ENCODE data around the gene LAX1. TPM values are rescaled to one million over a fixed set of nuclear protein-coding genes. Genes with fewer than 3 reads are reported as not detected.
"Not testable (repeated sequence)": the region's sequence is repeated elsewhere in the genome, so short reads cannot be mapped to it uniquely, and the experiment has no call there.

LAX1 gene
- total RNA-seq, 2 experiments from 2014 or later: 22.7 to 23.2 TPM

DNA sequence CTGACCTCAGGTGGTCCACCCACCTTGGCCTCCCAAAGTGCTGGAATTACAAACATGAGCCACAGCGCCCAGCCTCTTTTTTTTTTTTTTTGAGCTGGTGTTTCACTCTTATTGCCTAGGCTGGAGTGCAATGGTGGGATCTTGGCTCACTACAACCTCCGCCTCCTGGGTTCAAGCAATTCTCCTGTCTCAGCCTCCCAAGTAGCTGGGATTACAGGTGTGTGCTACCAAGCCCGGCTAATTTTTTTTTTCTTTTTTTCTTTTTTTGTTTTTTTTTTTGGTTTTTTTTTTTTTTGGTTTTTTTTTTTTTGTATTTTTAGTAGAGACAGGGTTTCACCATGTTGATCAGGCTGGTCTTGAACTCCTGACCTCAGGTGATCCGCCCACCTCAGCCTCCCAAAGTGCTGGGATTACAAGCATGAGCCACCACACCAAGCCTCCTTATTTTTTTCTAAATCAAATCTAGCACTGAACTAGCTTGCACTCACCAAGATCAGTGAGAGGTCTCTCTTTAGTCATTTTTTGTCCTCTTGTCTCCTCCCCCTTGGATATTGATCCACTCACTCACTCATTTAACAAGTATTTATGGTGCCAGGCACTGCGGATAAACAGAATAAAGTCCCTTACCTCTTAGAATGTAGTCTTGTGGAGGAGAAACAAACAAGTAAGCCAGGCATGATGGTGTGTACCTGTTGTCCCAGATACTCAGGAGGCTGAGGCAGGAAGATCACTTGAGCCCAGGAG, 13.2 kb upstream of the LAX1 start:
- H3K9me3 Mint-ChIP-seq; DNase-seq; H3K36me3 Mint-ChIP-seq (ENCODE audit: low read depth); H3K27me3 Mint-ChIP-seq; H3K4me3 Mint-ChIP-seq; H3K27ac Mint-ChIP-seq; CTCF ChIA-PET: not testable (repeated sequence)
- POLR2A ChIA-PET: interaction anchor here (2.1 kb wide), 1 partner anchor 13 kb away, joined by 10 read pairs; the partner anchor contains the start of gene LAX1
- H3K4me1 Mint-ChIP-seq: peaks cover 26% of the 10 kb centered on the region

DNA sequence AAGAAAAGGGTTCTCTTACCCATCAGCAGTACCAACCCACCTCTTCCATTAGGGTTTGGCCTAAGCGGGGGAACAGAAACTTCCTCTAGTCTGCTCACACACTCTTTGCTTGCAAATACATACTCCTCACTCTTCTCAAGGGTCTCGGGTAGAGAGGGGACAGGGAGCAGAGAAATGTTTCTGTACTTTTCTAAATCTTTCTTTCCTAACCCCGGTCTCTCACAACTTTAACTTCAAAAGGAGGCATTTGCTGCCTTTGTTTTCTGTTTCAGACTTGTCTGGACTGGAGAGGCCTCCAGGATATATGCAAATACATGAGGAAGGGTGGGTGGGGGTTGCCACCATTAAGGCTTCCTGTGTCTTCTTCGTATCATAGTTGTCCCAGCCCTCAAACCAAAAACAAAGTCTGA, 10.5 kb upstream of the LAX1 start:
- CTCF ChIA-PET: no interaction called here
- DNase-seq: no peak
- POLR2A ChIA-PET: interaction anchor here (4.0 kb wide), 1 partner anchor 10 kb away, joined by 30 read pairs; the partner anchor contains the start of gene LAX1
- no peaks in the 10 kb centered on the region for H3K36me3 Mint-ChIP-seq (ENCODE audit: low read depth)
- no peak overlapping the region for H3K4me3 Mint-ChIP-seq
- H3K27me3 Mint-ChIP-seq: no peaks in the 10 kb centered on the region
- no peaks in the 10 kb centered on the region for H3K9me3 Mint-ChIP-seq
- peaks cover 28% of the 10 kb centered on the region for H3K4me1 Mint-ChIP-seq
- H3K27ac Mint-ChIP-seq: peak overlapping the region; percentile 70

DNA sequence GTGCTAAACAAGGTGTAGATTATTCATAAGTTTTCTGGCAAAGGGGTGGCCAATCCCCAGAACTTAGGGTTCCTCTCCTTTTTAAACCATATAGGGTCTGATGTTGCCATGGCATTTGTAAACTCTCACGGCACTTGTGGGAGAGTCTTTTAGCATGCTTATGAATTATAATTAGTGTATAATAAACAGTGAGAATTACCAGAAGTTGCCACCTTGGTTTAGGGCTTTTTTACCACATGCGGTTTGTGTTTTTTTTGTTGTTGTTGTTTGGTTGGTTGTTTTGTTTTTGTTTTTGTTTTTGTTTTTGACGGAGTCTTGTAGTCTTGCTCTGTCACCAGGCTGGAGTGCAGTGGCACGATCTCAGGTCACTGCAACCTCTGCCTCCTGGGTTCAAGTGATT, 8.9 kb upstream of the LAX1 start:
- ChIA-PET POLR2A (interaction anchor here (4.0 kb wide), 1 partner anchor 9 kb away, joined by 30 read pairs; the partner anchor contains the start of gene LAX1), CTCF (interaction anchor here (1.2 kb wide), 1 partner anchor 10 kb away, joined by 4 read pairs; no protein-coding TSS in a partner anchor)
- Mint-ChIP-seq H3K9me3 (no peaks in the 10 kb centered on the region), H3K27me3 (no peaks in the 10 kb centered on the region), H3K36me3 (ENCODE audit: low read depth) (no peaks in the 10 kb centered on the region), H3K4me1 (peaks cover 28% of the 10 kb centered on the region), H3K27ac (no peak overlapping the region), H3K4me3 (no peak overlapping the region)
- no peak for DNase-seq

DNA sequence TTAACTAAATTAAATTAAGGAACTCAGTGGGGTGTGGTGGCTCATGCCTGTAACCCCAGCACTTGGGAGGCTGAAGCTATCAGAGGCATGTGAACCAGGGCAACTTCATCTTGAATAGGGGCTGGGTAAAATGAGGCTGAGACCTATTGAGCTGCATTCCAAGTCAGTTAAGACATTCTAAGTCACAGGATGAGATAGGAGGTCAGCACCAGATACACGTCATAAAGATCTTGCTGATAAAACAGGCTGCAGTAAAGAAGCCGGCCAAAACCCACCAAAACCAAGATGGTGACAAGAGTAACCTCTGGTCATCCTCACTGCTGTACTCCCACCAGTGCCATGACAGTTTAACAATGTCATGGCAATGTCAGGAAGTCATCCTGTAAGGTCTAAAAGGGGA, 6.2 kb upstream of the LAX1 start:
- POLR2A ChIA-PET: interaction anchor here (1.1 kb wide), 1 partner anchor 11 kb away, joined by 4 read pairs; no protein-coding TSS in a partner anchor
- H3K4me3 Mint-ChIP-seq; CTCF ChIA-PET; H3K27me3 Mint-ChIP-seq; H3K9me3 Mint-ChIP-seq; H3K36me3 Mint-ChIP-seq (ENCODE audit: low read depth); H3K27ac Mint-ChIP-seq; DNase-seq: not testable (repeated sequence)
- peaks cover 36% of the 10 kb centered on the region for H3K4me1 Mint-ChIP-seq

DNA sequence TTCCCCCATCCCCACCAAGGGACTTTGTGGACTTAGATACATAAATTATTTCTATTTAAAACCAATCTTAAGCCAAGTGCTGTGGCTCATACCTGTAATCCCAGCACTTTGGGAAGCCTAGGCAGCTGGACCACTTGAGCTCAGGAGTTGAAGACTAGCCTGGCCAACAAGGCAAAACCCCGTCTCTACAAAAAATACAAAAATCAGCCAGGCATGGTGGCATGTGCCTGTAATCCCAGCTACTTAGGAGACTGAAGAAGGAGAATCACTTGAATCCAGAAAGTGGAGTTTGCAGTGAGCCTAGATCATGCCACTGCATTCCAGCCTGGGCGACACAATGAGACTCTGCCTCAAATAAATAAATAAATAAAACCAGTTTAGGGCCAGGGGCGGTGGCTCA, 4.5 kb upstream of the LAX1 start:
- DNase-seq: no peak
- H3K36me3 Mint-ChIP-seq (ENCODE audit: low read depth): peaks cover 4% of the 10 kb centered on the region
- POLR2A ChIA-PET: no interaction called here
- CTCF ChIA-PET: no interaction called here
- H3K27me3 Mint-ChIP-seq: no peaks in the 10 kb centered on the region
- no peak overlapping the region for H3K27ac Mint-ChIP-seq
- H3K4me1 Mint-ChIP-seq: peaks cover 38% of the 10 kb centered on the region
- H3K9me3 Mint-ChIP-seq: no peaks in the 10 kb centered on the region
- H3K4me3 Mint-ChIP-seq: no peak overlapping the region

DNA sequence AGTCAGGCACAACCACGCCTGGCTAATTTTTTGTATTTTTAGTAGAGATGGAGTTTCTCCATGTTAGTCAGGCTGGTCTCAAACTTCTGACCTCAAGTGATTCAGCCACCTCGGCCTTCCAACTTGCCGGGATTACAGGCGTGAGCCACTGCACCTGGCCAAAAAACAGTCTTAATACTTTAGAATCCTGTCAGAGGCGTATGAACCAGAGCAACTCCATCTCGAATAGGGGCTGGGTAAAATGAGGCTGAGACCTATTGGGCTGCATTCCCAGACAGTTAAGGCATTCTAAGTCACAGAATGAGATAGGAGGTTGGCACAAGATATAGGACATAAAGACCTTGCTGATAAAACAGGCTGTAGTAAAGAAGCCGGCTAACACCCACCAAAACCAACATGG, 3.0 kb upstream of the LAX1 start:
- POLR2A ChIA-PET, H3K27ac Mint-ChIP-seq, DNase-seq, CTCF ChIA-PET, H3K4me3 Mint-ChIP-seq, H3K27me3 Mint-ChIP-seq, H3K9me3 Mint-ChIP-seq: not testable (repeated sequence)
- Mint-ChIP-seq H3K4me1 (peaks cover 35% of the 10 kb centered on the region), H3K36me3 (ENCODE audit: low read depth) (peaks cover 12% of the 10 kb centered on the region)

DNA sequence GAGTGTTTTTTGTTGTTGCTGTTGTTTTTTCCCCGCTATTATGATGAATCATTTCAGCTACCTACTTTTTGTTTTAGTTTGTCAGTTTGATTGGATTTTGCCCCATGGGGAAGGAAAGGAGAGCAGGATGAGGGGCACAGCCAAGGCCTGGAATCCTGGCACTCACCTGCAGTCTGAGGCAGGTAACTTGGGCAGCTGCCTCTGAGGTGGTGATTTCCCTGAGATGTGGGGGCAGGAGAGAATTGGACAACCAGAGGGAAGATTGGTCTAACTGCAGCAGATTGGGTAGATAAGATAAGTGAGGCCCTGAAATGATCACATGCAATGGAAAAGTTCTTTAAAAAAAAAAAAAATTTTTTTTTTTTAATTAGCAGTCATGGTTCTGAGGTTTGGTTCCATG, 1.5 kb upstream of the LAX1 start:
- Mint-ChIP-seq H3K4me3 (no peak overlapping the region), H3K36me3 (ENCODE audit: low read depth) (peaks cover 17% of the 10 kb centered on the region), H3K4me1 (peaks cover 47% of the 10 kb centered on the region), H3K27me3 (no peaks in the 10 kb centered on the region), H3K9me3 (no peaks in the 10 kb centered on the region), H3K27ac (peak overlapping the region; percentile 82)
- ChIA-PET POLR2A (interaction anchor here (1.4 to 4.0 kb wide), 5 partner anchors 9 to 136 kb away, joined by 7 to 55 read pairs (median 30); partner anchors contain the start of genes ATP2B4, ZBED6 and ZC3H11A), CTCF (no interaction called here)
- DNase-seq: no peak

DNA sequence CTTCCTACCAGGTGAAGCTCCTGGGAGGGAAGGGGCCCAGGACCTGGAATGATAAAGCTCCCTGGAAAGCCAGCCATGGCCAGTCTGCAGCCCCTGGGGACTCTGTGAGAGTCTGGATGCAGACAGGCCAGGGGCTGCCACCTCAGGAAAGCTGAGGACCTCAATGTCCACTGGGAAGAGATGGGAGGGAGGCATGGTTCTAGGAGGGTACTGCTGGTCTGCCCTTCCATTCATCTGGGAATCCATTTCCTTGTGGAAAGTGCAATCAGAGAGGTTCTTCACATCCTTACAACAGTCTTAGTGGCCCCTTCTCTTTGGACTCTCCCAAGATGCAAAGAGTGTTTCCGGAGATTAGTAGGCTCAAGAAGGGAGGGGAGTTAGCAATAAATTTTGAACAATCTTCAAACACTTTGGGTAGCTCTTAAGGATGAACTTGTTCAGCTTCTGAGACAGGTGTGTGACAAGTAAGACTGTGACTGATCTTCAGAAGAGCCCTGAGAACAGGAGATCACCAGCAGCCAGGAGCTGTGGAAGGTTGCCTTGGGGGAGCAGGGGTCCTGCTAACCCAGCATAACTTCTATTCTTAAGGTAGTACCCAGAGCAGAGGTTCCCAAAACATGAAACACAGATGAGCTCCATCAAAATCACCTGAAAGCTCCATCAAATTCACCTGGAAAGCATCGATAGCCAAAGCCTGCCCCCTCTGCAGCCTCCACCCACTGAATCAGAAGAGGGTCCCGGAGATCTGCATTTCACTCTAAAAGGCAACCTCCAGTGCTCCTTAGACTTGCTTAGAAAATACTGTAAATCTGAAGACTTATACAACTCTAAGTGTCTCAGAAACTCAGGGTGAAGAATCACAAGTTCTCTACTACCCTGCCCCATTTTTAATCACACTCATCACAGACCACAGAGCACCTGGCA, 616 bp upstream of the LAX1 start:
- Mint-ChIP-seq H3K36me3 (ENCODE audit: low read depth) (peaks cover 21% of the 10 kb centered on the region), H3K4me3 (peak overlapping the region; percentile 95), H3K4me1 (peaks cover 52% of the 10 kb centered on the region), H3K27ac (peak overlapping the region; percentile 100), H3K27me3 (no peaks in the 10 kb centered on the region), H3K9me3 (no peaks in the 10 kb centered on the region)
- POLR2A ChIA-PET: interaction anchor here (0.5 to 4.0 kb wide), 38 partner anchors 9 to 1809 kb away, joined by 3 to 55 read pairs (median 5); partner anchors contain the start of genes ATP2B4, TIMM17A, ZBED6 and ZC3H11A
- no peak for DNase-seq
- CTCF ChIA-PET: interaction anchor here (0.7 to 2.2 kb wide), 7 partner anchors 11 to 444 kb away, joined by 3 to 7 read pairs (median 4); partner anchors contain the start of gene ATP2B4

DNA sequence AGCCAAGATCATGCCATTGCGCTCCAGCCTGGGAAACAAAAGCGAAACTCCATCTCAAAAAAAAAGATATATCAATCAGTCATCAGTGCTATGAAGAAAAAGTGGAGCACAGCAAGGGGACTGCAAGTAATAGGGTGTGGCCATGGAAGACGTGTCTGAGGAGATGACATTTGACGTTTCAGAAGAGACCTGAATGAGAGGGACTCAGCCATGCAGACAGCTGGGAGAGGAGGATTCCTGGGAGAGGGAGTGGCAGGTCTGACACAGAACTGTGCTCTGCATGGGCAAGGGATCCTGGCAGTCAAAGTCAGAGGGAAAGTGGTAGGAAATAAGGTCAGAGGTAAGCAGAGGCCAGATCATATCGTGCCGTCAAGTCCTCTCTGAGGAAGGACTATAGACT, 3.3 kb downstream of the LAX1 start:
- Mint-ChIP-seq H3K36me3 (ENCODE audit: low read depth) (peaks cover 42% of the 10 kb centered on the region), H3K9me3 (no peaks in the 10 kb centered on the region), H3K27me3 (no peaks in the 10 kb centered on the region), H3K4me3 (no peak overlapping the region), H3K4me1 (peaks cover 55% of the 10 kb centered on the region), H3K27ac (peak overlapping the region; percentile 24)
- ChIA-PET CTCF (no interaction called here), POLR2A (interaction anchor here (0.6 kb wide), 1 partner anchor 790 kb away, joined by 3 read pairs; no protein-coding TSS in a partner anchor)
- no peak for DNase-seq

DNA sequence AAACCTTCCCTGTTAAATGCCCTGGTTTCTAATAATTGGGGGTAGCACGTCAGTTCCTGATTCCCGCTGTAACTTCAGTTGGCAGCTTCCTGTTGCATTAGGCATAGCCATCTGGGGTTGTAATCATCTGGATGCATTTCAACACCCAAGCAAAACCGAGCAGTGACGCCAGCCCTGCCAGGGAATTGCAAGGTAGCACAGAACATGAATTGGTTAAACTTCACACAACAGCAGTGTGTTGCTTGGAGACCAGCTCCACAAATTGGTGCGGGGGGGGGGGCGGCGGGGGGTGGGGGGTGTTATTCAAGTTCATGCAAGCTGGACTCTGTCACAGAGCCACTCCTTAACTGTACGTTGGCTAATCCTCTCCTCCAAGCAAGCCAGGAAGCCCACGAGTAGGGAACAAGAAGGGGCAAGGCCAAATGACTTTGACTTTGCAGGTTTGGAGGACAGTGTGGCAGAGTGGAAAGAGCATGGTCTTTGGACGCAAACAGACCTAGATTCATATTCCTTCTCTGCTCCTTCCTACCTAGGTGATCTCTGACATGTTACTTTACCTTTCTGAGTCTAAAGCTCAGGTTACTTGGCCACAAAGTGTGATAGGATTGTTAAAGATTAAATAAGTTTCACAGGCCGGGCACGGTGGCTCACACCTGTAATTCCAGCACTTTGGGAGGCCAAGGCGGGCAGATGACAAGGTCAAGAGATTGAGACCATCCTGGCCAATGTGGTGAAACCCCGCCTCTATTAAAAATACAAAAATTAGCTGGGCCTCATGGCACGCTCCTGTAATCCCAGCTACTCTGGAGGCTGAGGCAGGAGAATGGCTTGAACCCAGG, 4.7 kb downstream of the LAX1 start:
- ChIA-PET POLR2A (interaction anchor here (1.7 kb wide), 1 partner anchor 12 kb away, joined by 4 read pairs; no protein-coding TSS in a partner anchor), CTCF (interaction anchor here (0.6 kb wide), 2 partner anchors 157 to 782 kb away, joined by 3 to 5 read pairs; no protein-coding TSS in a partner anchor)
- Mint-ChIP-seq H3K4me1 (peaks cover 40% of the 10 kb centered on the region), H3K27ac (no peak overlapping the region), H3K36me3 (ENCODE audit: low read depth) (peaks cover 54% of the 10 kb centered on the region), H3K4me3 (no peak overlapping the region), H3K9me3 (no peaks in the 10 kb centered on the region), H3K27me3 (no peaks in the 10 kb centered on the region)
- DNase-seq: no peak

DNA sequence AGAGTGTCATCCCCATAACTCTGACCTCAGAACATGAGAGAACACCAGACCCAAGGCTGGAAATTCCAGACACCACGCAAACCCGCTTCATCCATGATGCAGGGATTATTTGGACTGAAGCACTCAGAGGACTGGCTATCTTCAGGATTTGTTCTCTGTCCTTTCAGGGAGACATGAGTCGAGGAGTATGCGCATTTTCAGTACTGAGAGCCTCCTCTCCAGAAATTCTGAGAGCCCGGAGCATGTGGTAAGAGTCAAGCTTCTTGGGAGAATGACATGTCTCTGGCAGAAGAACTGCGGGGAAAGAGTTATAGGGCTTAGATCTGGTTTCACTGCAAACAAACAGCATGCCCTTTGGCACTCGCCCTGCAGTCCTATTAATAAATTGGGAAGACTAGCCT, 6.9 kb downstream of the LAX1 start:
- Mint-ChIP-seq H3K27me3 (no peaks in the 10 kb centered on the region), H3K4me1 (peaks cover 29% of the 10 kb centered on the region), H3K4me3 (no peak overlapping the region), H3K9me3 (no peaks in the 10 kb centered on the region), H3K27ac (no peak overlapping the region), H3K36me3 (ENCODE audit: low read depth) (peaks cover 63% of the 10 kb centered on the region)
- ChIA-PET POLR2A (interaction anchor here (0.7 kb wide), 1 partner anchor 409 kb away, joined by 3 read pairs; no protein-coding TSS in a partner anchor), CTCF (no interaction called here)
- DNase-seq: no peak

DNA sequence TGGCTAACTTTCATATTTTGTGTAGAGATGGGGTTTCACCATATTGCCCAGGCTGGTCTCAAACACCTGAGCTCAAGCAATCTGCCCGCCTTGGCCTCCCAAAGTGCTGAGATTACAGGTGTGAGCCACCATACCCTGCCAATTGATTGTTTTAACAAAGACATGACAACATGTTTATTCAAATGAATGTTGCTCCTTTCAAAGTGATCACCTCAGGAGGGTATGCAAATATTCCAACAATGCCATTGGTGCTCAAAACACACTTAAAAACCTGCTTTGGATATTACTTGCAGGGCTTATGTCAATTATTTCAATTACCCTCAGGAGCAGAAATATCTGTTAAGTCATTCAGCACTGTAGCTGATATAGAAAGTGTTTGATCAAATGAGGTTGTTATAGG, 7.9 kb downstream of the LAX1 start:
- H3K27me3 Mint-ChIP-seq: no peaks in the 10 kb centered on the region
- H3K36me3 Mint-ChIP-seq (ENCODE audit: low read depth): peaks cover 63% of the 10 kb centered on the region
- no peaks in the 10 kb centered on the region for H3K9me3 Mint-ChIP-seq
- H3K27ac Mint-ChIP-seq: no peak overlapping the region
- no peak for DNase-seq
- ChIA-PET POLR2A (interaction anchor here (0.7 kb wide), 1 partner anchor 8 kb away, joined by 3 read pairs; the partner anchor contains the start of gene LAX1), CTCF (no interaction called here)
- peaks cover 22% of the 10 kb centered on the region for H3K4me1 Mint-ChIP-seq
- H3K4me3 Mint-ChIP-seq: no peak overlapping the region

All from activated CD4-positive, alpha-beta memory T cell treated with anti-CD3 and anti-CD28 coated beads, Interleukin-2, amount 10 ng/mL, durations not matched to agents 7 days and 5 days (primary cell).